IMR-90 (cell line): ENCODE data around the gene VIPR2. TPM values are rescaled to one million over a fixed set of nuclear protein-coding genes. Genes with fewer than 3 reads are reported as not detected.

ENCODE experiments used
- ATAC-seq: fragments of 200-7000 bp; cut with Tn5 transposase; 2 replicates; pipeline ENCODE4 v1.9.1; 2020; ENCODE audit warnings: low read depth, mild to moderate bottlenecking, moderate library complexity
- BruUV-seq: library from RNA; stranded (reverse); fragments of 400-500 nt; replicated peaks from 2 replicates; lab custom pipeline; 2021; lab: Mats Ljungman, UMichigan
- CTCF ChIA-PET: fragments of 300-600 bp; formaldehyde crosslinking; extraction: SDS; loops from one replicate; lab custom pipeline; 2021; ENCODE audit warnings: antibody characterized with exemption; lab: Yijun Ruan, JAX
- POLR2A ChIA-PET: fragments of 300-600 bp; sonication (Branson Sonifier 250); formaldehyde crosslinking; loops from one replicate; lab custom pipeline; 2022; ENCODE audit warnings: antibody characterized with exemption; ENCODE audit not compliant: unreplicated experiment; lab: Charles Lee
- DNase-seq: peaks from one replicate; pipeline ENCODE4 v3.0.0; 2013
- H2AFZ ChIP-seq: replicated peaks from 2 replicates; pipeline ENCODE3; 2013; ENCODE audit warnings: low read length, mild to moderate bottlenecking; ENCODE audit not compliant: poor library complexity
- H2AK5ac ChIP-seq: 2 replicates; pipeline ENCODE4 v1.6.1; 2013; ENCODE audit warnings: low read depth, low read length, inconsistent platforms
- H2AK9ac ChIP-seq: replicated peaks from 2 replicates; pipeline ENCODE3; 2013; ENCODE audit warnings: mild to moderate bottlenecking, low read depth, low read length, moderate library complexity; ENCODE audit not compliant: poor library complexity
- H2BK120ac ChIP-seq: 2 replicates; pipeline ENCODE4 v1.6.1; 2013; ENCODE audit warnings: low read depth, low read length, inconsistent platforms
- H2BK15ac ChIP-seq: 3 replicates; pipeline ENCODE4 v1.6.1; 2013; ENCODE audit warnings: low read depth, low read length, inconsistent platforms
- H2BK20ac ChIP-seq: 2 replicates; pipeline ENCODE4 v1.6.1; 2013; ENCODE audit warnings: low read depth, mild to moderate bottlenecking, inconsistent platforms, low read length, moderate library complexity
- H2BK5ac ChIP-seq: 2 replicates; pipeline ENCODE4 v1.6.1; 2013; ENCODE audit warnings: mild to moderate bottlenecking, low read depth, low read length, inconsistent platforms; ENCODE audit not compliant: poor library complexity, severe bottlenecking
- H3K14ac ChIP-seq: replicated peaks from 2 replicates; pipeline ENCODE4 v1.6.1; 2013; ENCODE audit warnings: low read depth, low read length, inconsistent platforms
- H3K18ac ChIP-seq: 2 replicates; pipeline ENCODE4 v1.6.1; 2013; ENCODE audit warnings: low read depth, low read length, control low read depth
- H3K23ac ChIP-seq: 2 replicates; pipeline ENCODE4 v1.6.1; 2013; ENCODE audit warnings: low read depth, low read length, inconsistent platforms
- H3K27ac ChIP-seq: 2 replicates; pipeline ENCODE4 v1.5.1; 2013; ENCODE audit warnings: mild to moderate bottlenecking, control low read depth, low read length; ENCODE audit not compliant: insufficient read depth
- H3K27me3 ChIP-seq: 2 replicates; pipeline ENCODE4 v1.6.1; 2013; ENCODE audit warnings: low read length; ENCODE audit not compliant: control insufficient read depth, insufficient read depth
- H3K36me3 ChIP-seq: 2 replicates; pipeline ENCODE4 v1.6.1; 2013; ENCODE audit warnings: low read length, mixed read lengths; ENCODE audit not compliant: control insufficient read depth, insufficient read depth
- H3K4ac ChIP-seq: 2 replicates; pipeline ENCODE4 v1.6.1; 2013; ENCODE audit warnings: low read depth, low read length, inconsistent platforms
- H3K4me1 ChIP-seq: 2 replicates; pipeline ENCODE4 v1.6.1; 2013; ENCODE audit warnings: low read length, mixed read lengths; ENCODE audit not compliant: control insufficient read depth, insufficient read depth
- H3K4me2 ChIP-seq: 2 replicates; pipeline ENCODE4 v1.6.1; 2013; ENCODE audit warnings: low read depth, mild to moderate bottlenecking, control low read depth, low read length, moderate library complexity
- H3K4me3 ChIP-seq: 2 replicates; pipeline ENCODE4 v1.5.1; 2013; ENCODE audit warnings: low read depth, mild to moderate bottlenecking, control low read depth, low read length, moderate library complexity; ENCODE audit not compliant: insufficient read depth
- H3K56ac ChIP-seq: 2 replicates; pipeline ENCODE4 v1.6.1; 2013; ENCODE audit warnings: low read length, inconsistent platforms; ENCODE audit not compliant: insufficient read depth; ENCODE audit errors: extremely low read depth
- H3K79me1 ChIP-seq, 2 experiments: 2 replicates each; pipeline ENCODE4 v1.6.1; 2013; ENCODE audit warnings: low read length in 2 of 2, inconsistent platforms in 1 of 2, low read depth in 1 of 2
- H3K9ac ChIP-seq: 2 replicates; pipeline ENCODE4 v1.6.1; 2013; ENCODE audit warnings: low read depth, low read length, control low read depth
- H3K9me1 ChIP-seq: 2 replicates; pipeline ENCODE4 v1.6.1; 2013; ENCODE audit warnings: low read length, inconsistent platforms; ENCODE audit not compliant: insufficient read depth
- H3K9me3 ChIP-seq: 2 replicates; pipeline ENCODE4 v1.6.1; 2013; ENCODE audit warnings: low read length; ENCODE audit not compliant: control insufficient read depth, insufficient read depth
- H4K20me1 ChIP-seq: 2 replicates; pipeline ENCODE4 v1.6.1; 2013; ENCODE audit warnings: low read length, inconsistent platforms; ENCODE audit not compliant: insufficient read depth
- H4K5ac ChIP-seq: 2 replicates; pipeline ENCODE4 v1.6.1; 2013; ENCODE audit warnings: mild to moderate bottlenecking, low read depth, low read length, control low read depth
- H4K8ac ChIP-seq, 2 experiments: 2 replicates each; pipeline ENCODE4 v1.6.1; 2013; ENCODE audit warnings: low read depth in 2 of 2, low read length in 2 of 2, control low read depth in 1 of 2, inconsistent platforms in 1 of 2
- H4K91ac ChIP-seq: 2 replicates; pipeline ENCODE4 v1.6.1; 2013; ENCODE audit warnings: low read depth, low read length, inconsistent platforms; ENCODE audit not compliant: insufficient read depth
- BHLHE40 ChIP-seq: fragments of 150-350 bp; IDR thresholded peaks from 2 replicates; pipeline ENCODE4 v1.6.1; 2016; ENCODE audit warnings: mild to moderate bottlenecking, low read depth, low read length
- CEBPB ChIP-seq: IDR thresholded peaks from 2 replicates; pipeline ENCODE4 v1.6.1; 2012; ENCODE audit warnings: low read depth, low read length, improper control_type of control experiment
- CHD1 ChIP-seq: IDR thresholded peaks from 2 replicates; pipeline ENCODE4 v1.6.1; 2012; ENCODE audit warnings: low read depth, low read length, improper control_type of control experiment
- FOS ChIP-seq: fragments of 150-350 bp; IDR thresholded peaks from 2 replicates; pipeline ENCODE4 v1.6.1; 2016; ENCODE audit warnings: low read depth, low read length
- MAFK ChIP-seq: IDR thresholded peaks from 2 replicates; pipeline ENCODE4 v1.6.1; 2012; ENCODE audit warnings: low read depth, low read length, improper control_type of control experiment
- MAZ ChIP-seq: IDR thresholded peaks from 2 replicates; pipeline ENCODE4 v1.6.1; 2012; ENCODE audit warnings: low read depth, mild to moderate bottlenecking, low read length, improper control_type of control experiment, moderate library complexity, borderline replicate concordance
- MXI1 ChIP-seq: IDR thresholded peaks from 2 replicates; pipeline ENCODE4 v1.6.1; 2012; ENCODE audit warnings: low read depth, mild to moderate bottlenecking, low read length, moderate library complexity, borderline replicate concordance
- NFE2L2 ChIP-seq: fragments of 150-350 bp; IDR thresholded peaks from 2 replicates; pipeline ENCODE4 v1.6.1; 2016; ENCODE audit warnings: low read depth, mild to moderate bottlenecking, low read length
- POLR2A ChIP-seq: IDR thresholded peaks from 2 replicates; pipeline ENCODE4 v1.6.1; 2012; ENCODE audit warnings: mild to moderate bottlenecking, low read depth, low read length
- RAD21 ChIP-seq: IDR thresholded peaks from 2 replicates; pipeline ENCODE4 v1.6.1; 2012; ENCODE audit warnings: low read length, improper control_type of control experiment
- RCOR1 ChIP-seq: IDR thresholded peaks from 2 replicates; pipeline ENCODE4 v1.6.1; 2012; ENCODE audit warnings: mild to moderate bottlenecking, low read length, improper control_type of control experiment; ENCODE audit not compliant: insufficient replicate concordance
- RFX5 ChIP-seq: IDR thresholded peaks from 2 replicates; pipeline ENCODE4 v1.8.0; 2012; ENCODE audit warnings: low read depth, mild to moderate bottlenecking, low read length, moderate library complexity
- SMC3 ChIP-seq: fragments of 150-350 bp; IDR thresholded peaks from 2 replicates; pipeline ENCODE4 v1.6.1; 2016; ENCODE audit warnings: low read depth, mild to moderate bottlenecking, antibody characterized with exemption, low read length, moderate library complexity
- WGBS, 2 experiments: methylation state at CpG; one replicate each; pipeline versions ENCODE4 v1.1.5 to v1.1.7; 2013; ENCODE audit warnings: missing lambda C conversion rate in 2 of 2; ENCODE audit not compliant: insufficient read length in 1 of 2; ENCODE audit errors: extremely low coverage in 2 of 2; 5-methylcytosine and 5-hydroxymethylcytosine counted together
- dilution Hi-C: fragments of 300-500 bp; cut with HindIII; formaldehyde crosslinking; loops from one replicate; pipeline ENCODE4 v1.14.3; 2018; ENCODE audit warnings: low sequenced_read_pairs; ENCODE audit not compliant: unreplicated experiment
- in situ Hi-C: fragments of 300-500 bp; cut with MboI; formaldehyde crosslinking; loops from 3 replicates; pipeline ENCODE4 v1.14.3; 2019; ENCODE audit warnings: low sequenced_read_pairs, inconsistent platforms, mixed read lengths
- intact Hi-C: fragments of 100-400 bp; cut with micrococcal nuclease; formaldehyde crosslinking; loops from 2 replicates; pipeline ENCODE4 v1.10.0; 2022
- polyA plus RNA-seq, 3 experiments: library from polyadenylated mRNA; depleted of rRNA; stranded (reverse); fragments of >200 nt; gene quantifications; 2 replicates each; pipeline ENCODE4 v1.2.3, GENCODE V29; 2012; ENCODE audit warnings: low replicate concordance in 1 of 3
- total RNA-seq: library from RNA; depleted of rRNA; stranded (reverse); fragments of >200 nt; gene quantifications from 2 replicates; pipeline ENCODE4 v1.2.3, GENCODE V29; 2012
- TF ChIP-seq, protein P1 (sequence below): fragments of 150-350 bp; IDR thresholded peaks from 2 replicates; pipeline ENCODE4 v1.6.1; 2017; ENCODE audit warnings: mild to moderate bottlenecking, antibody characterized with exemption, low read length, low read depth
- TF ChIP-seq, protein P2 (sequence below): conservative IDR thresholded peaks from 2 replicates; pipeline ENCODE4 v1.5.1; 2012; ENCODE audit warnings: mild to moderate bottlenecking, low read depth, low read length, improper control_type of control experiment
- TF ChIP-seq, protein P3 (sequence below): fragments of 150-350 bp; IDR thresholded peaks from 2 replicates; pipeline ENCODE4 v1.6.1; 2016; ENCODE audit warnings: low read depth, mild to moderate bottlenecking, low read length, moderate library complexity, borderline replicate concordance

VIPR2 gene
- total and polyA plus RNA-seq, 2 of the 4 experiments (the other 2 are of a cell fraction): not detected

DNA sequence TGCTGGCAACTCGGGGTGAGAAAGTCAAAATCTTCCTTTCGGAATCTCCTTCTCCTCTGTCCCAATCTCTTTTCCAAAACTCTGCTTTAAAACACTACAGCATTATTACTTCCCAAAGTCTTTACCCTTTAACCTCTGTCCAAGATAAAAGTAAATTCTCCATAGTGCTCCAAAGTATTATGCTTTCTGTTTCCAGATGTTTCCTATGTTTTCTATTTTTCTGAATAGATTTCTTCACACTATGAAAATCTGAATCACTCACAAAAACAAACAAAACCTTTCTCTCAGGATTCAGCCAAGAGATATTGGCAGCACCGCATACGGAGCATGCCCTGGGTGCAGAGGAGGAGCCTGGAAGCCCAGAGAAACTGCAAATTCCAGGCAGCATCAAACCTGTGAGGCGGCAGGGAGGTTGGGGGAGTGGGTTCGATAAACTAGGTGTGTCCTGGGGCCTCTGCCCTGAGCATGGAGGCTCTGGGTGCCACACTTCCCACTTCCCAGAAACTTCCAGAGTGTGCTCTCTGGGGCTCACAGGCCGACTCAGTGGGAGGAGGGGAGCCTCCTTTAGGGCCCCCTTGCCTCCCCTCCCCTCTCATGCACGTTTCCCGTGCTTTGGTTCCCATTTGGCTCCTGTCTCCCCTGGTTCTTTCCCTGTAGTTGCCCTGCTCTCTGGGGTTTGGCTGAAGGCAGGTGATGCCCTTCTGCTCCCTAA is 35.6 kb downstream of the VIPR2 start:
- H2BK20ac ChIP-seq: no peak overlapping the region
- dilution Hi-C loops (no loop called here), intact Hi-C loops (no loop called here), in situ Hi-C loops (no loop called here)
- no peaks in the 10 kb centered on the region for H3K9me1 ChIP-seq
- H3K4ac ChIP-seq: no peak overlapping the region
- no peak overlapping the region for H4K91ac ChIP-seq
- H2AK9ac ChIP-seq: no peak overlapping the region
- H2BK15ac ChIP-seq: no peak overlapping the region
- H3K27ac ChIP-seq: no peak overlapping the region
- 0% methylated on average over 2 of the region's 9 CpGs; no CpG with 5 or more reads in 1 of the 2 experiments for WGBS, 2 experiments
- H3K79me1 ChIP-seq: no peaks in the 10 kb centered on the region
- no peak overlapping the region for H3K18ac ChIP-seq
- ATAC-seq (no peak), DNase-seq (no peak)
- no peaks in the 10 kb centered on the region for H3K4me1 ChIP-seq
- H3K9me3 ChIP-seq: peaks cover 34% of the 10 kb centered on the region
- no peak overlapping the region for H3K9ac ChIP-seq
- no peaks in the 10 kb centered on the region for H4K20me1 ChIP-seq
- H3K14ac ChIP-seq: no peak overlapping the region
- BruUV-seq: no TSS peak
- no peak overlapping the region for H3K4me3 ChIP-seq
- ChIA-PET POLR2A (no interaction called here), CTCF (no interaction called here)
- no peak overlapping the region for H2BK120ac ChIP-seq
- no peak for TF ChIP-seq POLR2A
- no peak for TF ChIP-seq RAD21
- TF ChIP-seq MAZ: no peak
- TF ChIP-seq MAFK: no peak
- no peak for TF ChIP-seq SMC3
- no peak for TF ChIP-seq RFX5
- TF ChIP-seq, protein P1, sequence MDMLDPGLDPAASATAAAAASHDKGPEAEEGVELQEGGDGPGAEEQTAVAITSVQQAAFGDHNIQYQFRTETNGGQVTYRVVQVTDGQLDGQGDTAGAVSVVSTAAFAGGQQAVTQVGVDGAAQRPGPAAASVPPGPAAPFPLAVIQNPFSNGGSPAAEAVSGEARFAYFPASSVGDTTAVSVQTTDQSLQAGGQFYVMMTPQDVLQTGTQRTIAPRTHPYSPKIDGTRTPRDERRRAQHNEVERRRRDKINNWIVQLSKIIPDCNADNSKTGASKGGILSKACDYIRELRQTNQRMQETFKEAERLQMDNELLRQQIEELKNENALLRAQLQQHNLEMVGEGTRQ: no peak
- TF ChIP-seq NFE2L2: no peak
- TF ChIP-seq CEBPB: no peak
- no peak for TF ChIP-seq MXI1
- no peak for TF ChIP-seq RCOR1
- TF ChIP-seq, protein P2, sequence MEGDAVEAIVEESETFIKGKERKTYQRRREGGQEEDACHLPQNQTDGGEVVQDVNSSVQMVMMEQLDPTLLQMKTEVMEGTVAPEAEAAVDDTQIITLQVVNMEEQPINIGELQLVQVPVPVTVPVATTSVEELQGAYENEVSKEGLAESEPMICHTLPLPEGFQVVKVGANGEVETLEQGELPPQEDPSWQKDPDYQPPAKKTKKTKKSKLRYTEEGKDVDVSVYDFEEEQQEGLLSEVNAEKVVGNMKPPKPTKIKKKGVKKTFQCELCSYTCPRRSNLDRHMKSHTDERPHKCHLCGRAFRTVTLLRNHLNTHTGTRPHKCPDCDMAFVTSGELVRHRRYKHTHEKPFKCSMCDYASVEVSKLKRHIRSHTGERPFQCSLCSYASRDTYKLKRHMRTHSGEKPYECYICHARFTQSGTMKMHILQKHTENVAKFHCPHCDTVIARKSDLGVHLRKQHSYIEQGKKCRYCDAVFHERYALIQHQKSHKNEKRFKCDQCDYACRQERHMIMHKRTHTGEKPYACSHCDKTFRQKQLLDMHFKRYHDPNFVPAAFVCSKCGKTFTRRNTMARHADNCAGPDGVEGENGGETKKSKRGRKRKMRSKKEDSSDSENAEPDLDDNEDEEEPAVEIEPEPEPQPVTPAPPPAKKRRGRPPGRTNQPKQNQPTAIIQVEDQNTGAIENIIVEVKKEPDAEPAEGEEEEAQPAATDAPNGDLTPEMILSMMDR: no peak
- TF ChIP-seq, protein P3, sequence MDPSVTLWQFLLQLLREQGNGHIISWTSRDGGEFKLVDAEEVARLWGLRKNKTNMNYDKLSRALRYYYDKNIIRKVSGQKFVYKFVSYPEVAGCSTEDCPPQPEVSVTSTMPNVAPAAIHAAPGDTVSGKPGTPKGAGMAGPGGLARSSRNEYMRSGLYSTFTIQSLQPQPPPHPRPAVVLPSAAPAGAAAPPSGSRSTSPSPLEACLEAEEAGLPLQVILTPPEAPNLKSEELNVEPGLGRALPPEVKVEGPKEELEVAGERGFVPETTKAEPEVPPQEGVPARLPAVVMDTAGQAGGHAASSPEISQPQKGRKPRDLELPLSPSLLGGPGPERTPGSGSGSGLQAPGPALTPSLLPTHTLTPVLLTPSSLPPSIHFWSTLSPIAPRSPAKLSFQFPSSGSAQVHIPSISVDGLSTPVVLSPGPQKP: no peak
- no peak for TF ChIP-seq FOS
- no peak for TF ChIP-seq BHLHE40
- TF ChIP-seq CHD1: no peak
- no peak overlapping the region for H3K23ac ChIP-seq
- H3K36me3 ChIP-seq: no peaks in the 10 kb centered on the region
- no peak overlapping the region for H3K56ac ChIP-seq
- no peaks in the 10 kb centered on the region for H3K27me3 ChIP-seq
- H3K4me2 ChIP-seq: no peak overlapping the region
- no peak overlapping the region for H2AFZ ChIP-seq
- H4K8ac ChIP-seq: no peak overlapping the region
- no peak overlapping the region for H4K5ac ChIP-seq
- H2AK5ac ChIP-seq: no peak overlapping the region
- H2BK5ac ChIP-seq: no peak overlapping the region
